ENCODE measurements around the gene SLC24A1.

The SLC24A1 gene

DNA sequence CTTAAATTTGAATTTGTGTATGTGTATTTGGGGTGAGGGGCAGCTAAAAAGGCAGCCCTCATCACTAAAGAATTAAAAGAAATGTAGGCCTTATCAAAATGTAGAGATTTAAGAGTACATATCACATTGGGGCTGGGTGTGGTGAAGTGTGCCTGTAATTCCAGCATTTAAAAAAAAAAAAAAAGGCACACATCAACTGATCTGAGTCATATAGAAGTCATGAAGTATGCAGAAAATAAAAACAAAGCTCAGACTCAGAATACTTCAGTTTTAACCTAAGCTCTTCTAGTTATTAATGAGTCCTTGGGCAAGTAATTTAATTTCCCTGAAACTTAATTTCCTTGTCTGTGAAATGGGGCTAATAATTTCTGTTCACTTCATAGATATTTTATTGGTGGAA is 31.6 kb downstream of the SLC24A1 start:
- no peak for DNase-seq (ENCODE audit: low read depth)

DNA sequence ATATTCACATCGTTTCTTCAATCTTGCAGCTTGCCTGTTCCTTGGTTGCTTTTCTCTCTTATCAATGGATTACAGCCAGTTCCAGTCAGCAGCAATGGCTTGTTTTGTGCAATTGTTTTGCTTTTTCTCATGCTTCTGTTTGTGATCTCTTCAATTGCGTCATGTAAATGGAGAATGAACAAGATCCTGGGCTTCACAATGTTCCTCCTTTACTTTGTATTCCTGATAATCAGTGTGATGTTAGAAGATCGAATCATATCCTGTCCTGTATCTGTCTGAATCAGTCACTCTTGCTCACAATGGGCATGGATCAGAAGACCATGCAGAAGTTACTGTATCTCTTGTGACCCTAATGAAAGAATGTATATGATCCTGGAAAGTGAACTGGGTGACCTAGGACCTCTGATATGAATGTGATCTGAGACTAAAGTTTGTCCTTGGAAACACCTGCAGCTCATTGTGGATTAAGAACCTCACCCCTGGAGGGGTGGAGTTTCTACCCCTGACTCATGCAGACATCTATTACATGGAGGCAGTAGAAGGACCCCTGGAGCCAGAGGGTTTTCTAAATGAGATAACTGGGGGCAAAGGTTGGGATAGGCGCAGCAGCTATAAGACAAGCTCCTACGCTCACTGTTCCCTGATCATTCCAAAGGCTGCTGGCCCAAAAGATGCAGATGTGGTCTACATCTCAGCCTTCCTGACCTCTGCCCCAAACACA is 32.2 kb downstream of the SLC24A1 start:
- no peak for DNase-seq (ENCODE audit: low read depth)

- no peak for DNase-seq (ENCODE audit: low read depth)
Measured at GRCh38 chr15:65655026-65655425, 33.3 kb downstream of the SLC24A1 start.

GRCh38 chr15:65655457-65655856 is 33.7 kb downstream of the SLC24A1 start:
- DNase-seq (ENCODE audit: low read depth), result no peak

DNA sequence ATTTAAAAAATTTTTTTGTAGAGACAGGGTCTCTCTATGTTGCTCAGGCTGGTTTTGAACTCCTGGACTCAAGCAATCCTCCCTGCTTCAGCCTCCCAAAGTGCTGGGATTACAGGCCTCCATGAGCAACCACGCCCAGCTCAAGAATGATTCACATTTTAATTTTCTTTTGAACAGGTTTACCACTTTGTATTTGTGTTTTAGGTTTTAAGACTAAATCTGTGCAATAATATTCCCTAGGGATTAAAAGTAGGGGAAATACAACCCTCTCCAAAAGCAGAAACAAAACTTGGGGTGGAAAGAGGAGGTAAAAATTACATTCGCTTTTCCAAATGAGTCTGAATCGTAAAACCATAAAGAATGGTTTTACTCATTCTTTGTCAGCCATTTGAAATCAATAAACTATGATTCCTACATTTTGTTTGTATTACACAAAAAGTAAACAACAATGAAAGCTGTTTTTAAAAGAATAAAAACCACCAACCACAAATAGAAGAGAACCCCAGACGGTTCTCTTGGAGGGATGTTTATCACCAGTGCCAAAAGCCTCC is 37.8 kb downstream of the SLC24A1 start:
- no peak for DNase-seq (ENCODE audit: low read depth)

- no peak for DNase-seq (ENCODE audit: low read depth)
Measured at GRCh38 chr15:65660927-65661326, 39.2 kb downstream of the SLC24A1 start.

- DNase-seq (ENCODE audit: low read depth), result no peak
Measured at GRCh38 chr15:65663521-65663920, 41.8 kb downstream of the SLC24A1 start.

DNA sequence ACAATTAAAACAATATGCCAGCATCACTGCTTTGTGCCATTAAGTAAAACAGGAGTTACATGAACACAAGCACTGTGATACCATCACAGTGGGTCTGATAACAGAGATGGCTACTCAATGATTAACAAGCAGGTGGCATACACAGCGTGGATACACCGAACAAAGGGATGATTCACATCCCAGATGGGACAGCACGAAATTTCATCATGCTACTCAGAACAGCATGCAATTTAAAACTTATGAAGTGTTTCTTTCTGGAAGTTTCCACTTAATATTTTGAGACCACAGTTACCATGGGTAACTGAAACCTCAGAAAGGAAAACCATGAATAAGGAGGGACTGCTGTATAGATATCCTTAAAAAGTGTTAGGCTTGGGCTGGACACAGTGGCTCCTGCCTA is 44.5 kb downstream of the SLC24A1 start:
- no peak for DNase-seq (ENCODE audit: low read depth)

GRCh38 chr15:65675551-65675950 is 53.8 kb downstream of the SLC24A1 start:
- no peak for DNase-seq (ENCODE audit: low read depth)

- DNase-seq (ENCODE audit: low read depth), result no peak
Measured at GRCh38 chr15:65676123-65676522, 54.4 kb downstream of the SLC24A1 start.

DNA sequence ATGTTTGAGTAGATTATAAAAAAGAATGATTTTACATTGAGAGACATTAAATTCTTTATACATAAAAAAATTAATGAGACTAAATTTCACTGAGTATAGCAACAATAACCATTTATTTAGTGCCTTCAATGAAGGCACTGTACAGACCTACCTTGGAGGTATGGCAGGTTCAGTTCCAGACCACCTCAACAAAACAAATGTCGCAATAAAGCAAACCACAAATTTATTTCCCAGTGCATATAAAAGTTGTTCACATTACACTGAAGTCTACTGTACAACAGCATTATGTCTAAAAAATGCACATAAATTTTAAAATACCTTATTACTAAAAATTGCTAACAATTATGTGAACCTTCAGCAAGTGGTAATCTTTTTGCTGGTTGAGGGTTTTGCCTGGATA is 58.8 kb downstream of the SLC24A1 start:
- DNase-seq (ENCODE audit: low read depth), result no peak

DNA sequence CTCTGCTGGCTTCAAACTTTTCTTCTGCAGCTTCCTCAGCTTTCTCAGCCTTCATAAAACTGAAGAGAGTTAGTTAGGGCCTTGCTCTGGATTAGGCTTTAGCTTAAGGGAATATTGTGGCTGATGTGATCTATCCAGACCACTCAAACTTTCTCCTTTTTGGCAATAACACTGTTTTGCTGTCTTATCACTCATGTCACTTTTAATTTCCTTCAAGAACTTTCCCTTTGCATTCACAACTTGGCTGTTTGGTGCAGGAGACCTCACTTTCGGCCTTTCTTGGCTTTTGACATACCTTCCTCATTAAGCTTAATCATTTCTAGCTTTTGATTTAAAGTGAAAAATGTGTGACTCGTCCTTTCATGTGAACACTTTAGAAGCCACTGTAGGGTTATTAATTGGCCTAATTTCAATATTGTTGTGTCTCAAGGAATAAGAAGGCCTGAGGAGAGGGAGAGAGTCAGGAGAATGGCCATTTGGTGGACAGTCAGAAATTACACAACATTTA is 60.7 kb downstream of the SLC24A1 start:
- no peak for DNase-seq (ENCODE audit: low read depth)

GRCh38 chr15:65688462-65688861 is 66.7 kb downstream of the SLC24A1 start:
- DNase-seq (ENCODE audit: low read depth), result no peak

GRCh38 chr15:65690173-65690572 is 68.4 kb downstream of the SLC24A1 start:
- no peak for DNase-seq (ENCODE audit: low read depth)

- no peak for DNase-seq (ENCODE audit: low read depth)
Measured at GRCh38 chr15:65690778-65691177, 69.0 kb downstream of the SLC24A1 start.

GRCh38 chr15:65695081-65695480 is 73.3 kb downstream of the SLC24A1 start:
- DNase-seq (ENCODE audit: low read depth), result no peak
